ENCODE results near the gene SLC6A15. TPM values are rescaled to one million over a fixed set of nuclear protein-coding genes. Genes with fewer than 3 reads are reported as not detected.

SLC6A15 gene
- total and polyA plus RNA-seq, 9 of the 15 experiments (the other 6 are each of a cell fraction or from before 2014, with no cell fraction given): not detected

DNA sequence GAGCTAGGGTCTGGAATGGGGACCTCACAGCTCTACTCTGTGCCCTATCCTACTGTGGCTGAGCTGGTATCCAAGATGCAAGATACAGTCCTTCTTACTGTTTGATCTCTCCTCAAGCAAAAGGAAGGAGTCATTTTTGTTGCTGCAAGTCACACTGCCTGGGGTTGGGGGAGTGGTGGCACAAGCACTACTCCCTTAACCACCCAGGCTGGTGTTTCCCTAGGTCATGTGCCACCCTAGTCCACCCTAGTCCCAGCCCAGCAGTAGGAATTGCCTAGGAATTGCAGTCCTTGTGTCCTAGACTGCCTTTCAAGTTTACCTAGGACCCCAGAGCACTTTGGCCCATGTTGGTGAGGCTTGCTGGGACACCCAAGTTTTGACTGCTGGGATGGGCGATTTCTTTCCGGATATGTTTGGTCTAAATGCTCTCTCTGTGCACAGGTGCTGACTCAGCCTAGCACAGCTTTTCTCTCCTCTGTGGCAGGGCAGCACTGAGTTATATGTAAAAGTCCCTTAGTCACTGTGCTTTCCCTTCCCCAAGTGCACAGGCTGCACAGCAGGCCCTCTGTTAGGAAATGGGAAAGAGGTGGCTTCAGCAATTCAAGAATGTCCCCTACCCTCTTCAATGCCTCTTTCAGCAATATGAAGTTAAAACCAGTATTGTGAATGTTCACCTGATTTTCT is 54.9 kb downstream of the SLC6A15 start:
- Histone ChIP-seq H3K4me3 (no peak overlapping the region), H3K27ac (ENCODE audit: extremely low read depth, low read depth, low read length) (no peak overlapping the region), H3K9me1 (ENCODE audit: control insufficient read depth, insufficient read depth, low read length) (no peaks in the 10 kb centered on the region), H2AFZ (ENCODE audit: low read depth, low read length) (no peak overlapping the region), H3K9me3 (replicated peaks; ENCODE audit: control insufficient read depth, insufficient read depth, low read depth, low read length) (no peaks in the 10 kb centered on the region), H3K36me3 (ENCODE audit: control insufficient read depth, insufficient read depth, low read length) (no peaks in the 10 kb centered on the region), H3K79me2 (ENCODE audit: control insufficient read depth, insufficient read depth, low read length) (no peaks in the 10 kb centered on the region), H3K4me1 (replicated peaks in 1 of 2; ENCODE audit: control insufficient read depth in 2 of 2, insufficient read depth in 2 of 2, low read length in 2 of 2) (no peaks in the 10 kb centered on the region), H3K4me2 (ENCODE audit: insufficient read depth, low read length) (no peak overlapping the region), H4K20me1 (replicated peaks; ENCODE audit: control insufficient read depth, insufficient read depth, low read length) (no peaks in the 10 kb centered on the region), H3K9ac (ENCODE audit: insufficient read depth in 1 of 2, low read depth in 2 of 2, low read length in 2 of 2) (no peak overlapping the region), H3K27me3 (ENCODE audit: control insufficient read depth in 2 of 2, insufficient read depth in 2 of 2, low read length in 2 of 2) (no peaks in the 10 kb centered on the region)
- ChIA-PET CTCF (ENCODE audit: low intra/inter-chr PET ratio) (no interaction called here), POLR2A (no interaction called here)
- in situ Hi-C loops (cut with MboI): no loop called here
- TF ChIP-seq ZNF175 (CRISPR knock-in tag; IDR thresholded peaks at IDR 0.05; ENCODE audit: low read depth) (no peak), DACH1 (IDR thresholded peaks at IDR 0.05; ENCODE audit: partially characterized antibody) (no peak), ZNF263 (CRISPR knock-in tag; IDR thresholded peaks at IDR 0.05; ENCODE audit: borderline replicate concordance) (no peak), ETV6 (IDR thresholded peaks at IDR 0.05; ENCODE audit: borderline replicate concordance in 1 of 2, low read depth in 2 of 2, low read length in 1 of 2) (no peak), ETV6 (CRISPR knock-in tag; IDR thresholded peaks at IDR 0.05; ENCODE audit: borderline replicate concordance) (no peak), DIDO1 (tag; IDR thresholded peaks at IDR 0.05; ENCODE audit: low read depth) (no peak), CBX3 (IDR thresholded peaks at IDR 0.05; ENCODE audit: borderline replicate concordance in 1 of 2, low read length in 2 of 2) (no peak), ZNF431 (CRISPR knock-in tag; IDR thresholded peaks at IDR 0.05) (no peak), CREBBP (IDR thresholded peaks at IDR 0.05; ENCODE audit: low read depth, low read length) (no peak), ZNF57 (CRISPR knock-in tag; IDR thresholded peaks at IDR 0.05) (no peak), NR2C1 (IDR thresholded peaks at IDR 0.05) (no peak), NR2C1 (tag; IDR thresholded peaks at IDR 0.05) (no peak)
- TF ChIP-seq, protein P1, sequence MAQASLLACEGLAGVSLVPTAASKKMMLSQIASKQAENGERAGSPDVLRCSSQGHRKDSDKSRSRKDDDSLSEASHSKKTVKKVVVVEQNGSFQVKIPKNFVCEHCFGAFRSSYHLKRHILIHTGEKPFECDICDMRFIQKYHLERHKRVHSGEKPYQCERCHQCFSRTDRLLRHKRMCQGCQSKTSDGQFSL (CRISPR knock-in tag; IDR thresholded peaks at IDR 0.05): no peak
- TF ChIP-seq, protein P1 (tag; IDR thresholded peaks at IDR 0.05): no peak
- TF ChIP-seq, protein P2, sequence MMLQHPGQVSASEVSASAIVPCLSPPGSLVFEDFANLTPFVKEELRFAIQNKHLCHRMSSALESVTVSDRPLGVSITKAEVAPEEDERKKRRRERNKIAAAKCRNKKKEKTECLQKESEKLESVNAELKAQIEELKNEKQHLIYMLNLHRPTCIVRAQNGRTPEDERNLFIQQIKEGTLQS (IDR thresholded peaks at IDR 0.05): no peak
- TF ChIP-seq, protein P2 (CRISPR knock-in tag; conservative IDR thresholded peaks at IDR 0.05): no peak
- TF ChIP-seq, protein P3, sequence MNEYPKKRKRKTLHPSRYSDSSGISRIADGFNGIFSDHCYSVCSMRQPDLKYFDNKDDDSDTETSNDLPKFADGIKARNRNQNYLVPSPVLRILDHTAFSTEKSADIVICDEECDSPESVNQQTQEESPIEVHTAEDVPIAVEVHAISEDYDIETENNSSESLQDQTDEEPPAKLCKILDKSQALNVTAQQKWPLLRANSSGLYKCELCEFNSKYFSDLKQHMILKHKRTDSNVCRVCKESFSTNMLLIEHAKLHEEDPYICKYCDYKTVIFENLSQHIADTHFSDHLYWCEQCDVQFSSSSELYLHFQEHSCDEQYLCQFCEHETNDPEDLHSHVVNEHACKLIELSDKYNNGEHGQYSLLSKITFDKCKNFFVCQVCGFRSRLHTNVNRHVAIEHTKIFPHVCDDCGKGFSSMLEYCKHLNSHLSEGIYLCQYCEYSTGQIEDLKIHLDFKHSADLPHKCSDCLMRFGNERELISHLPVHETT (CRISPR knock-in tag; conservative IDR thresholded peaks at IDR 0.05 in 1 of 2, IDR thresholded peaks at IDR 0.05 in 1 of 2): no peak
- intact Hi-C loops (cut with micrococcal nuclease): no loop called here
- ATAC-seq: no peak
- no TSS peak for BruUV-seq (replicated peaks)
- no peak for FAIRE-seq
- no peak for DNase-seq (ENCODE audit: extremely low read depth in 1 of 4, low spot score in 3 of 4)
- WGBS (ENCODE audit: insufficient coverage, low coverage, missing lambda C conversion rate): 0% methylated on average over 2 of the region's 2 CpGs

Data from K562 (cell line).